Panc1 (cell line): ENCODE results near the gene SELE. TPM values are rescaled to one million over a fixed set of nuclear protein-coding genes. Genes with fewer than 3 reads are reported as not detected.

Source experiments
- ATAC-seq: fragments of 200-7000 bp; cut with Tn5 transposase; 2 replicates; pipeline ENCODE4 v1.9.1; 2020; ENCODE audit warnings: mild to moderate bottlenecking, moderate library complexity
- Bru-seq: library from RNA; stranded (reverse); fragments of 400-500 nt; gene quantifications from one replicate; lab custom pipeline; 2021; lab: Mats Ljungman, UMichigan
- BruChase-seq, 2 experiments: library from RNA; stranded (reverse); fragments of 400-500 nt; gene quantifications; one replicate each; lab custom pipeline; 2021; lab: Mats Ljungman, UMichigan
- BruUV-seq: library from RNA; stranded (reverse); fragments of 400-500 nt; replicated peaks from 2 replicates; lab custom pipeline; 2021; lab: Mats Ljungman, UMichigan
- CTCF ChIA-PET: fragments of 300-600 bp; sonication (Branson Sonifier 250); formaldehyde crosslinking; loops from one replicate; lab custom pipeline; 2022; ENCODE audit warnings: antibody characterized with exemption; lab: Charles Lee
- POLR2A ChIA-PET: fragments of 300-600 bp; sonication (Branson Sonifier 250); formaldehyde crosslinking; loops from one replicate; lab custom pipeline; 2022; ENCODE audit warnings: antibody characterized with exemption; lab: Charles Lee
- DNase-seq: peaks from one replicate; pipeline ENCODE4 v3.0.0-alpha.2; 2010; ENCODE audit warnings: low read depth, low spot score
- H3K27ac ChIP-seq: 2 replicates; pipeline ENCODE4 v1.5.1; 2011; ENCODE audit warnings: mild to moderate bottlenecking, low read length, inconsistent platforms
- H3K27me3 ChIP-seq: fragments of 200-500 bp; sonication (Bioruptor generic); 2 replicates; pipeline ENCODE4 v1.6.0; 2014; ENCODE audit warnings: low read length, inconsistent platforms; ENCODE audit not compliant: control insufficient read depth, insufficient read depth
- H3K36me3 ChIP-seq: fragments of 200-500 bp; sonication (Bioruptor generic); 2 replicates; pipeline ENCODE4 v1.5.1; 2014; ENCODE audit warnings: inconsistent platforms, mild to moderate bottlenecking, low read length, moderate library complexity; ENCODE audit not compliant: control insufficient read depth, insufficient read depth
- H3K4me1 ChIP-seq: 2 replicates; pipeline ENCODE4 v1.5.1; 2011; ENCODE audit warnings: inconsistent platforms, mild to moderate bottlenecking, low read length, moderate library complexity; ENCODE audit not compliant: control insufficient read depth, insufficient read depth
- H3K4me3 ChIP-seq, 2 experiments: 2 replicates each; pipeline ENCODE4 v1.5.1; 2011 to 2012; ENCODE audit warnings: low read depth in 2 of 2, low read length in 2 of 2, mild to moderate bottlenecking in 2 of 2, inconsistent platforms in 1 of 2, moderate library complexity in 1 of 2
- H3K9me3 ChIP-seq: fragments of 200-500 bp; sonication (Bioruptor generic); 2 replicates; pipeline ENCODE4 v1.5.1; 2014; ENCODE audit warnings: low read depth, mild to moderate bottlenecking, inconsistent platforms, low read length, moderate library complexity; ENCODE audit not compliant: control insufficient read depth, insufficient read depth
- POLR2AphosphoS5 ChIP-seq: IDR thresholded peaks from 2 replicates; pipeline ENCODE4 v1.6.1; 2012; ENCODE audit warnings: mild to moderate bottlenecking, low read depth, low read length, moderate library complexity
- SIN3A ChIP-seq: IDR thresholded peaks from 2 replicates; pipeline ENCODE4 v1.6.1; 2012; ENCODE audit warnings: low read depth, mild to moderate bottlenecking, low read length, moderate library complexity, borderline replicate concordance; ENCODE audit not compliant: insufficient read depth
- TCF7L2 ChIP-seq: IDR thresholded peaks from 2 replicates; pipeline ENCODE4 v1.6.1; 2011; ENCODE audit warnings: mild to moderate bottlenecking, low read depth, low read length, inconsistent platforms
- in situ Hi-C: cut with HindIII; loops from 2 replicates; pipeline ENCODE4 v1.10.0; 2016; ENCODE audit warnings: low sequenced_read_pairs, low pct_unique_long_range_greater_than_20kb
- intact Hi-C: fragments of 100-400 bp; cut with micrococcal nuclease; formaldehyde crosslinking; loops from one replicate; pipeline ENCODE4 v1.10.0; 2022; ENCODE audit not compliant: unreplicated experiment
- long read RNA-seq: library from polyadenylated mRNA; unstranded; transcript quantifications from one replicate; pipeline ENCODE4 v2.0.0, GENCODE V29; 2021; ENCODE audit not compliant: unreplicated experiment
- polyA plus RNA-seq: library from polyadenylated mRNA; unstranded; fragments of >200 nt; gene quantifications from one replicate; pipeline ENCODE4 v1.2.1, GENCODE V29; 2012; ENCODE audit warnings: missing spikeins; ENCODE audit not compliant: insufficient read length
- total RNA-seq: library from RNA; stranded (reverse); gene quantifications from one replicate; pipeline ENCODE4 v1.2.1, GENCODE V29; 2021; ENCODE audit not compliant: unreplicated experiment
- TF ChIP-seq, protein P1 (sequence below): fragments of 450-650 bp; IDR thresholded peaks from 2 replicates; pipeline ENCODE4 v1.5.1; 2017; ENCODE audit warnings: mild to moderate bottlenecking
- TF ChIP-seq, protein P2 (sequence below), 2 experiments: IDR thresholded peaks; 2 replicates each; pipeline ENCODE4 v1.6.1; 2011 to 2012; ENCODE audit warnings: low read depth in 2 of 2, control low read depth in 1 of 2, low read length in 1 of 2, mild to moderate bottlenecking in 1 of 2, moderate library complexity in 1 of 2; ENCODE audit not compliant: insufficient read depth in 1 of 2

SELE gene, protein sequence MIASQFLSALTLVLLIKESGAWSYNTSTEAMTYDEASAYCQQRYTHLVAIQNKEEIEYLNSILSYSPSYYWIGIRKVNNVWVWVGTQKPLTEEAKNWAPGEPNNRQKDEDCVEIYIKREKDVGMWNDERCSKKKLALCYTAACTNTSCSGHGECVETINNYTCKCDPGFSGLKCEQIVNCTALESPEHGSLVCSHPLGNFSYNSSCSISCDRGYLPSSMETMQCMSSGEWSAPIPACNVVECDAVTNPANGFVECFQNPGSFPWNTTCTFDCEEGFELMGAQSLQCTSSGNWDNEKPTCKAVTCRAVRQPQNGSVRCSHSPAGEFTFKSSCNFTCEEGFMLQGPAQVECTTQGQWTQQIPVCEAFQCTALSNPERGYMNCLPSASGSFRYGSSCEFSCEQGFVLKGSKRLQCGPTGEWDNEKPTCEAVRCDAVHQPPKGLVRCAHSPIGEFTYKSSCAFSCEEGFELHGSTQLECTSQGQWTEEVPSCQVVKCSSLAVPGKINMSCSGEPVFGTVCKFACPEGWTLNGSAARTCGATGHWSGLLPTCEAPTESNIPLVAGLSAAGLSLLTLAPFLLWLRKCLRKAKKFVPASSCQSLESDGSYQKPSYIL
- total RNA-seq: not detected
- polyA plus RNA-seq: not detected
- not detected for Bru-seq, nascent RNA
- percentile 11 among the genes with signal in this experiment for BruChase-seq, experiment 1, labeled RNA remaining after a 2-hour chase
- BruChase-seq, experiment 2, labeled RNA remaining after a 6-hour chase: not detected
- long read RNA-seq: 0 reads

DNA sequence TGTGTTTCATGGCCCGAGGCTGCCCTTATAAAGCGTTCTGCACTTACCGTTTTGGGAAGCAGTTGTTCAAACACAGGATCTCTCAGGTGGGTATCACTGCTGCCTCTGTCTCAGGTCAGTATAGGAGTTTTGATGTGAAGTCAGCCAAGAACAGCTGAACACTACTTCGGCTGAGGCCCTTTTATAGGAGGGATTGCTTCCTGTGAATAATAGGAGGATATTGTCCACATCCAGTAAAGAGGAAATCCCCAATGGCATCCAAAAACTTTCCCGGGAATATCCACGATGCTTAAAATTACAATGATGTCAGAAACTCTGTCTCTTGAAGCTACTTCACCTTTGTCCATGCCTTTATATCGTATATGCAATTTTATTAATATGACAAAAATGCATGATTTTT is at the start of gene SELE:
Gene SELE, minus strand, starts transcription at position 156 of the 400 bp plus-strand sequence. CDS start 467 bp downstream, outside the sequence.
- no peaks in the 10 kb centered on the region for H3K36me3 ChIP-seq
- H3K27ac ChIP-seq: no peak within 1 kb of the TSS
- ChIA-PET CTCF (interaction anchor here (1.1 kb wide), 1 partner anchor 12 kb away, joined by 3 read pairs; no protein-coding TSS in a partner anchor), POLR2A (no interaction called here)
- H3K27me3 ChIP-seq: peaks cover 5% of the 10 kb centered on the region
- H3K4me3 ChIP-seq: no peak within 1 kb of the TSS
- intact Hi-C loops (no loop called here), in situ Hi-C loops (no loop called here)
- TF ChIP-seq, protein P1, sequence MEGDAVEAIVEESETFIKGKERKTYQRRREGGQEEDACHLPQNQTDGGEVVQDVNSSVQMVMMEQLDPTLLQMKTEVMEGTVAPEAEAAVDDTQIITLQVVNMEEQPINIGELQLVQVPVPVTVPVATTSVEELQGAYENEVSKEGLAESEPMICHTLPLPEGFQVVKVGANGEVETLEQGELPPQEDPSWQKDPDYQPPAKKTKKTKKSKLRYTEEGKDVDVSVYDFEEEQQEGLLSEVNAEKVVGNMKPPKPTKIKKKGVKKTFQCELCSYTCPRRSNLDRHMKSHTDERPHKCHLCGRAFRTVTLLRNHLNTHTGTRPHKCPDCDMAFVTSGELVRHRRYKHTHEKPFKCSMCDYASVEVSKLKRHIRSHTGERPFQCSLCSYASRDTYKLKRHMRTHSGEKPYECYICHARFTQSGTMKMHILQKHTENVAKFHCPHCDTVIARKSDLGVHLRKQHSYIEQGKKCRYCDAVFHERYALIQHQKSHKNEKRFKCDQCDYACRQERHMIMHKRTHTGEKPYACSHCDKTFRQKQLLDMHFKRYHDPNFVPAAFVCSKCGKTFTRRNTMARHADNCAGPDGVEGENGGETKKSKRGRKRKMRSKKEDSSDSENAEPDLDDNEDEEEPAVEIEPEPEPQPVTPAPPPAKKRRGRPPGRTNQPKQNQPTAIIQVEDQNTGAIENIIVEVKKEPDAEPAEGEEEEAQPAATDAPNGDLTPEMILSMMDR: no peak
- TF ChIP-seq SIN3A (no peak), POLR2AphosphoS5 (no peak), TCF7L2 (no peak)
- TF ChIP-seq, protein P2, sequence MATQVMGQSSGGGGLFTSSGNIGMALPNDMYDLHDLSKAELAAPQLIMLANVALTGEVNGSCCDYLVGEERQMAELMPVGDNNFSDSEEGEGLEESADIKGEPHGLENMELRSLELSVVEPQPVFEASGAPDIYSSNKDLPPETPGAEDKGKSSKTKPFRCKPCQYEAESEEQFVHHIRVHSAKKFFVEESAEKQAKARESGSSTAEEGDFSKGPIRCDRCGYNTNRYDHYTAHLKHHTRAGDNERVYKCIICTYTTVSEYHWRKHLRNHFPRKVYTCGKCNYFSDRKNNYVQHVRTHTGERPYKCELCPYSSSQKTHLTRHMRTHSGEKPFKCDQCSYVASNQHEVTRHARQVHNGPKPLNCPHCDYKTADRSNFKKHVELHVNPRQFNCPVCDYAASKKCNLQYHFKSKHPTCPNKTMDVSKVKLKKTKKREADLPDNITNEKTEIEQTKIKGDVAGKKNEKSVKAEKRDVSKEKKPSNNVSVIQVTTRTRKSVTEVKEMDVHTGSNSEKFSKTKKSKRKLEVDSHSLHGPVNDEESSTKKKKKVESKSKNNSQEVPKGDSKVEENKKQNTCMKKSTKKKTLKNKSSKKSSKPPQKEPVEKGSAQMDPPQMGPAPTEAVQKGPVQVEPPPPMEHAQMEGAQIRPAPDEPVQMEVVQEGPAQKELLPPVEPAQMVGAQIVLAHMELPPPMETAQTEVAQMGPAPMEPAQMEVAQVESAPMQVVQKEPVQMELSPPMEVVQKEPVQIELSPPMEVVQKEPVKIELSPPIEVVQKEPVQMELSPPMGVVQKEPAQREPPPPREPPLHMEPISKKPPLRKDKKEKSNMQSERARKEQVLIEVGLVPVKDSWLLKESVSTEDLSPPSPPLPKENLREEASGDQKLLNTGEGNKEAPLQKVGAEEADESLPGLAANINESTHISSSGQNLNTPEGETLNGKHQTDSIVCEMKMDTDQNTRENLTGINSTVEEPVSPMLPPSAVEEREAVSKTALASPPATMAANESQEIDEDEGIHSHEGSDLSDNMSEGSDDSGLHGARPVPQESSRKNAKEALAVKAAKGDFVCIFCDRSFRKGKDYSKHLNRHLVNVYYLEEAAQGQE (IDR thresholded peaks at IDR 0.05; ENCODE audit: insufficient read depth in 1 of 2, low read depth in 2 of 2, low read length in 1 of 2): no peak
- no peaks in the 10 kb centered on the region for H3K4me1 ChIP-seq
- DNase-seq: no peak
- BruUV-seq: no TSS peak
- ATAC-seq: no peak
- no peaks in the 10 kb centered on the region for H3K9me3 ChIP-seq

DNA sequence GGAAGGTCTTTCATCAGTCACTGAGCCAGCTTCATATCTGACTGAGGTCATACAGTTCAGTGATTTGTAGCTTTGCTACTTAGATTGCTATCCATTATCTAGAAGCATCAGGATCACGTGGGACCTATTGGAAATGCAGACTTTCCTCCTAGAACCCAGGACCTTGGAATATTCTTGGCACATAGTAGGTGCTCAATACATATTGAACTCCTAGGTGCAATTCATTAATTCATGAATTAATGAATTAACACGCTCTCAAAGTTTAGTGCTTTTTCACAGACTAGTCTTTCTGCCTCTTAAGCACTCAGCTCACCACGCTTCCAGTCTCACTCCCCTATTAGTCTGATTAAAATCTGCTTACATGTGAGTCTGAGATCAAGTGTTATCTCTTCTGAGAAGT is 48.7 kb upstream of the SELE start:
- H3K27ac ChIP-seq: no peak overlapping the region
- ChIA-PET CTCF (no interaction called here), POLR2A (no interaction called here)
- DNase-seq: no peak
- no peaks in the 10 kb centered on the region for H3K9me3 ChIP-seq
- no TSS peak for BruUV-seq
- peaks cover 3% of the 10 kb centered on the region; the same call in 1 of the 2 replicates for H3K27me3 ChIP-seq
- ATAC-seq: no peak
- in situ Hi-C loops: no loop called here
- H3K4me3 ChIP-seq: no peak overlapping the region
- H3K36me3 ChIP-seq: no peaks in the 10 kb centered on the region
- no peaks in the 10 kb centered on the region for H3K4me1 ChIP-seq
- intact Hi-C loops: no loop called here
- TF ChIP-seq TCF7L2: no peak
- TF ChIP-seq, protein P1: no peak
- TF ChIP-seq, protein P2 (IDR thresholded peaks at IDR 0.05; ENCODE audit: insufficient read depth in 1 of 2, low read depth in 2 of 2, low read length in 1 of 2): no peak
- no peak for TF ChIP-seq SIN3A
- no peak for TF ChIP-seq POLR2AphosphoS5
